GM23248 (cell line): ENCODE measurements around the gene TIMM44.

ENCODE experiments used
- EZH2 ChIP-seq: fragments of 200-600 bp; sonication (generic); IDR thresholded peaks from 2 replicates; pipeline ENCODE4 v1.6.1; 2018; ENCODE audit warnings: antibody characterized with exemption, mild to moderate bottlenecking; ENCODE audit not compliant: insufficient read depth, poor library complexity, severe bottlenecking
- EZH2phosphoT487 ChIP-seq: fragments of 200-600 bp; sonication (generic); IDR thresholded peaks from 2 replicates; pipeline ENCODE4 v1.6.1; 2018; ENCODE audit warnings: antibody characterized with exemption, moderate library complexity, mild to moderate bottlenecking, low read depth; ENCODE audit not compliant: insufficient read depth

GRCh38 chr19:7985481-7985911 lies 42.0 kb upstream of the TIMM44 start:
- TF ChIP-seq EZH2 (no peak), EZH2phosphoT487 (no peak)
